Endothelial cell of umbilical vein (primary cell): ENCODE measurements around the gene SLC6A6.

Source experiments
- CTCF ChIP-seq, 2 donors: IDR thresholded peaks; 1 replicate in 1 of 2; 2 replicates in 1 of 2; pipeline ENCODE4 v1.5.1; 2011; ENCODE audit warnings: low read length in 2 of 2, mild to moderate bottlenecking in 2 of 2, moderate library complexity in 2 of 2, control low read depth in 1 of 2, inconsistent platforms in 1 of 2, low read depth in 1 of 2; ENCODE audit not compliant: insufficient read depth in 1 of 2; ENCODE audit errors: extremely low read depth in 1 of 2
- EZH2 ChIP-seq: IDR thresholded peaks from 2 replicates; pipeline ENCODE4 v1.6.1; 2012; ENCODE audit warnings: borderline replicate concordance, low read depth, mild to moderate bottlenecking, moderate library complexity, low read length, inconsistent platforms; ENCODE audit not compliant: severe bottlenecking
- FOS ChIP-seq: IDR thresholded peaks from 2 replicates; pipeline ENCODE4 v1.6.1; 2011; ENCODE audit warnings: mild to moderate bottlenecking, low read length, moderate library complexity, borderline replicate concordance; ENCODE audit not compliant: insufficient read depth
- JUN ChIP-seq: IDR thresholded peaks from 2 replicates; pipeline ENCODE4 v1.6.1; 2011; ENCODE audit warnings: borderline replicate concordance, low read depth; ENCODE audit not compliant: insufficient read length, insufficient read depth
- MAX ChIP-seq: IDR thresholded peaks from 2 replicates; pipeline ENCODE4 v1.6.1; 2011; ENCODE audit not compliant: insufficient read depth, insufficient read length
- POLR2A ChIP-seq: IDR thresholded peaks from 2 replicates; pipeline ENCODE4 v1.6.1; 2012; ENCODE audit warnings: low read depth, mild to moderate bottlenecking, control low read depth, low read length
- POLR2AphosphoS5 ChIP-seq: IDR thresholded peaks from 2 replicates; pipeline ENCODE4 v1.6.1; 2012; ENCODE audit warnings: low read depth, mild to moderate bottlenecking, control low read depth, low read length, moderate library complexity; ENCODE audit not compliant: insufficient read depth

DNA sequence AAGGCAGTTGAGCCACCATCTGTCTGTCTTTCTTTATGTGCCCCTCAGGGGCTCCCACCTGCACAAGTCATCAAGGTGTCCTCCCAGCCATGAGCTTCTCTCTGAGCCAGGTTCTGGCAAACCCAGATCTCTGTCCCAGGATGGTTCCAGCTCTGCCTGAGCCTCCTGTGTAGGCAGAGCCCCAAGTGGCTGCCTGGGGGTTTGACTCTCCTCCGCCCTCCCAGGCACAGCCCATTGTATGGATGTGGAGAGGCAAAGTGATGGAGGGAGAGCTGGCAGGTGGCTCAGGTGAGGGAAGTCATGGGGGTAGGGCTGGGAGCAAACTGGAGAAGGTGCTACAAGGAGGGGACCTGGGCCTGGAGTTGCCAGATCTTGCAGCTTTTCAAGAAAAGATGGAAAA is 80.9 kb downstream of the SLC6A6 start:
- TF ChIP-seq CTCF (IDR thresholded peaks at IDR 0.05; ENCODE audit: extremely low read depth in 1 of 2, insufficient read depth in 1 of 2, low read depth in 1 of 2, low read length in 2 of 2) (no peak), FOS (no peak), POLR2AphosphoS5 (no peak), POLR2A (no peak), EZH2 (no peak), MAX (no peak), JUN (no peak)
